Stomach (tissue), 9 donors: ENCODE data around the gene CD14. TPM values are rescaled to one million over a fixed set of nuclear protein-coding genes. Genes with fewer than 3 reads are reported as not detected.

ENCODE experiments used
- DNase-seq, 2 donors: peaks; one replicate each; pipeline versions ENCODE4 v3.0.0 to v3.0.0-alpha.2; 2013 to 2019
- H3K27ac ChIP-seq, 5 donors: fragments of 200-600 bp in 4 of 5; sonication (generic) in 4 of 5; one replicate each; pipeline ENCODE4 v1.5.1; 2013 to 2019; ENCODE audit warnings: mild to moderate bottlenecking in 1 of 5, moderate library complexity in 1 of 5
- H3K27me3 ChIP-seq, 3 donors: fragments of 200-600 bp; sonication (generic); one replicate each; pipeline ENCODE4 v1.5.1; 2017 to 2019; ENCODE audit warnings: mixed run types in 1 of 3
- H3K36me3 ChIP-seq, 4 donors: fragments of 200-600 bp; sonication (generic); 1 replicate in 3 of 4; 2 replicates in 1 of 4; pipeline ENCODE4 v1.5.1; 2016 to 2019
- H3K4me1 ChIP-seq, 4 donors: fragments of 200-600 bp; sonication (generic); one replicate each; pipeline ENCODE4 v1.5.1; 2016 to 2019
- H3K4me3 ChIP-seq, 4 donors: fragments of 200-600 bp; sonication (generic) in 3 of 4; one replicate each; pipeline ENCODE4 v1.5.1; 2016 to 2019; ENCODE audit warnings: mild to moderate bottlenecking in 1 of 4
- H3K9me3 ChIP-seq, 4 donors: fragments of 200-600 bp; sonication (generic); one replicate each; pipeline ENCODE4 v1.5.1; 2016 to 2019
- EP300 ChIP-seq: sonication (generic); formaldehyde crosslinking; IDR thresholded peaks from one replicate; pipeline ENCODE4 v1.6.1; 2017; ENCODE audit warnings: antibody characterized with exemption
- POLR2A ChIP-seq, 4 donors: fragments of 450-650 bp; IDR thresholded peaks; one replicate each; pipeline ENCODE4 v1.6.1; 2016; ENCODE audit warnings: antibody characterized with exemption in 4 of 4, control low read depth in 2 of 4, mild to moderate bottlenecking in 1 of 4, moderate library complexity in 1 of 4
- POLR2AphosphoS5 ChIP-seq, 3 donors: sonication (generic); formaldehyde crosslinking; IDR thresholded peaks; one replicate each; pipeline ENCODE4 v1.6.1; 2016; ENCODE audit warnings: antibody characterized with exemption in 3 of 3
- WGBS, 5 donors: extraction: QIAGEN DNeasy Blood & Tissue Kit in 3 of 5; methylation state at CpG; one replicate each; pipeline versions ENCODE4 v1.1.5 to v1.1.7; 2013 to 2018; 5-methylcytosine and 5-hydroxymethylcytosine counted together
- intact Hi-C: fragments of 100-400 bp; cut with DNase I; formaldehyde crosslinking; loops from one replicate; pipeline ENCODE4 v1.15.1; 2023; ENCODE audit warnings: low total_unique reads
- polyA plus RNA-seq, 3 donors: library from polyadenylated mRNA; stranded (reverse); fragments of 200-250 nt; gene quantifications; one replicate each; pipeline ENCODE4 v1.2.3, GENCODE V29; 2013
- total RNA-seq, 5 donors: library from RNA; depleted of rRNA; stranded (reverse); fragments of >200 nt; gene quantifications; one replicate each; pipeline versions ENCODE4 v1.1.0 to v1.2.3, GENCODE V29; 2014 to 2016
- TF ChIP-seq, protein P1 (sequence below), 7 experiments: fragments of 450-650 bp in 4 of 7; fragments of 200-600 bp in 3 of 7; sonication (generic) in 3 of 7; IDR thresholded peaks; one replicate each; pipeline ENCODE4 v1.5.1; 2016 to 2019; ENCODE audit warnings: antibody characterized with exemption in 7 of 7, control low read depth in 2 of 7, mild to moderate bottlenecking in 1 of 7
- donor health status: healthy with polysubstance abuse.
- donor health status: Bipolar disorder and iron deficiency.
- donor health status: healthy.

Gene CD14
- total and polyA plus RNA-seq, 8 donors: 8.5 to 99.8 (median 29.4) TPM

DNA sequence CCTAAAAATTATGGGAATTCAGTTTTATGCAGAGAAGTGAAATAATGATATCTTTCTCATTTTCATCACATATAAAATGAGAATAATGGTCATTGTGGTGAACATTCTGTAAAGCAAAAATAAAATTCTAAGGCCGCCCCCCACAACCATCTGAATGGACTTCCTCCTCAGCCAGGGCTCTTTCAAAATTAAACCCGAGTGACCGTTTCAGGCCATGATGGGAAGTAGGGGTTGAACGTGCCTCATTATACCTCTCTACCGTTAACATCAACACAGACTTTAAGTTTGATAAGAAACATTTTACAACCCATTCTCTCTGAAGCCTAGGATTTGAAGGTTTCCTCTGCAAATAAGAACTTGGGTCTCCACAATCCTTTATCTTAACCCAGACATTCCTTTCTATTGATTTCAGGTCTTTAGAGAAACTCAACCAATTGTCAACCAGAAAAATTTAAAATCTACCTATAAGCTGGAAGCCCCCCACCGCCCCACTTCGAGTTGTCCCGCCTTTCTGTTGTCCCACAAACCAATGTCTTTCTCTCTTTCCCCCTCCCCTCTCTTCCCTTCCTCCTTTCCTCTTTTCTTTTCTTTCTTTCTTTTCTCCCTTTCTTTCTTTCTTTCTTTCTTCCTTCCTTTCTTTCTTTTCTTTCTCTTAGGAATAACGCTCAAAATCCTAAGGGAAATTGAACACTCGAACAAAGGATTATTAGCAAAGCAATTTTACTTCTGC lies 4.6 kb upstream of the CD14 start:
- Histone ChIP-seq H3K27ac (no peak overlapping the region), H3K4me1 (peaks cover 17 to 67% (median 43%) of the 10 kb centered on the region in 4 donors), H3K9me3 (no peaks in the 10 kb centered on the region), H3K4me3 (no peak overlapping the region), H3K36me3 (peaks cover 0 to 12% (median 11%) of the 10 kb centered on the region in 4 donors), H3K27me3 (no peaks in the 10 kb centered on the region)
- 63 to 78% (median 68%) methylated on average over 10 of the region's 10 CpGs for WGBS, 5 donors
- intact Hi-C loops: no loop called here
- no peak for DNase-seq
- TF ChIP-seq, protein P1, sequence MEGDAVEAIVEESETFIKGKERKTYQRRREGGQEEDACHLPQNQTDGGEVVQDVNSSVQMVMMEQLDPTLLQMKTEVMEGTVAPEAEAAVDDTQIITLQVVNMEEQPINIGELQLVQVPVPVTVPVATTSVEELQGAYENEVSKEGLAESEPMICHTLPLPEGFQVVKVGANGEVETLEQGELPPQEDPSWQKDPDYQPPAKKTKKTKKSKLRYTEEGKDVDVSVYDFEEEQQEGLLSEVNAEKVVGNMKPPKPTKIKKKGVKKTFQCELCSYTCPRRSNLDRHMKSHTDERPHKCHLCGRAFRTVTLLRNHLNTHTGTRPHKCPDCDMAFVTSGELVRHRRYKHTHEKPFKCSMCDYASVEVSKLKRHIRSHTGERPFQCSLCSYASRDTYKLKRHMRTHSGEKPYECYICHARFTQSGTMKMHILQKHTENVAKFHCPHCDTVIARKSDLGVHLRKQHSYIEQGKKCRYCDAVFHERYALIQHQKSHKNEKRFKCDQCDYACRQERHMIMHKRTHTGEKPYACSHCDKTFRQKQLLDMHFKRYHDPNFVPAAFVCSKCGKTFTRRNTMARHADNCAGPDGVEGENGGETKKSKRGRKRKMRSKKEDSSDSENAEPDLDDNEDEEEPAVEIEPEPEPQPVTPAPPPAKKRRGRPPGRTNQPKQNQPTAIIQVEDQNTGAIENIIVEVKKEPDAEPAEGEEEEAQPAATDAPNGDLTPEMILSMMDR (IDR thresholded peaks at IDR 0.05): no peak
- no peak for TF ChIP-seq POLR2A (IDR thresholded peaks at IDR 0.05)
- TF ChIP-seq POLR2AphosphoS5 (IDR thresholded peaks at IDR 0.05): no peak
- no peak for TF ChIP-seq EP300

GRCh38 chr5:140635291-140636257 lies 2.6 kb upstream of the CD14 start:
- Histone ChIP-seq H3K9me3 (no peaks in the 10 kb centered on the region), H3K27me3 (no peaks in the 10 kb centered on the region), H3K27ac (no peak overlapping the region), H3K36me3 (no peaks in the 10 kb centered on the region), H3K4me1 (peaks cover 17 to 61% (median 38%) of the 10 kb centered on the region in 4 donors), H3K4me3 (no peak overlapping the region)
- WGBS, 5 donors: 80 to 86% (median 85%) methylated on average over 7 to 8 of the region's 8 CpGs
- DNase-seq: no peak
- intact Hi-C loops: no loop called here
- TF ChIP-seq POLR2AphosphoS5 (IDR thresholded peaks at IDR 0.05) (no peak), EP300 (no peak), POLR2A (IDR thresholded peaks at IDR 0.05) (no peak)
- TF ChIP-seq, protein P1 (IDR thresholded peaks at IDR 0.05): no peak

DNA sequence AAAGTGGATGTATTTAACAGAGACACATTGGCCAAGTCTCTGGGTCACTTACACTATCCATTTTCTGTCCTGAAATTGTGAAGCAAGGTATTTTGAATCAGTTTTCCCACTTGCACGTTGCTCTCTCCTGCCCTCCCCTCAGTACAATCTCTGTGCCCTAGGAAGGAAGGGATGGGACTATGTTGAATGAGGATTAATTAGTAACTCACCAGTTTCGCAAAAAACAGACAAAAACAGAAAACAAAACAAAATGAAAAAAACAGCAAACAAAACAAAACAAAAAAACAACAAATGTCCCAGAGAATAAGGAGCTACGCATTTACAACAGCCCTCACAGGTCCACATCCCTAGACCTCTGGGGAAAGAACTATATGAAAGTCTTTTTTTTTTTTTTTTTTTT lies 1.1 kb upstream of the CD14 start:
- 48 to 85% (median 67%) methylated on average over 3 of the region's 3 CpGs for WGBS, 5 donors
- intact Hi-C loops: loop anchor here (5.0 kb wide), 1 partner anchor 67 kb away; no protein-coding TSS in a partner anchor
- Histone ChIP-seq H3K36me3 (no peaks in the 10 kb centered on the region), H3K9me3 (no peaks in the 10 kb centered on the region), H3K4me3 (no peak overlapping the region), H3K27me3 (no peaks in the 10 kb centered on the region), H3K4me1 (peaks cover 11 to 52% (median 29%) of the 10 kb centered on the region in 4 donors), H3K27ac (peak overlapping the region in 1 of 5 donors; percentile 86)
- TF ChIP-seq POLR2A (IDR thresholded peaks at IDR 0.05) (no peak), EP300 (no peak), POLR2AphosphoS5 (IDR thresholded peaks at IDR 0.05) (no peak)
- TF ChIP-seq, protein P1 (IDR thresholded peaks at IDR 0.05): no peak
- DNase-seq: no peak

DNA sequence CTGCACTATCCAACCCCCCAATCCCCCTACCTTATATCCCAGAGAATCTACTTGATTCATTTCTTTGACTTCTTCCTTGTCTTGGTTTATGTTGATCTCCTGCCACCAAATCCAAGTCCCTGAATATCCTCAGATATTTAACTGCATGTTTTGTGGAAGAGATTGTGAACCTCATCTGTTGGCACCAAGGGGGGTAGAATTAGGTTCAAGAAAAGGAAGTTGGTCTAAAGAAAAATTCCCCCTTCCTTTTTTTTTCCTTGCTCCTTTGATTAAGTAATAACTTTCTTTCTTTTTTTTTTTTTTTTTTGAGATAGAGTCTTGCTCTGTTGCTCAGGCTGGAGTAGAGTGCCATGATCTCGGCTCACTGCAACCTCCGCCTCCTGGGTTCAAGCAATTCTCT lies 526 bp upstream of the CD14 start:
- H3K27me3 ChIP-seq: no peaks in the 10 kb centered on the region
- TF ChIP-seq POLR2A (IDR thresholded peaks at IDR 0.05): no peak
- TF ChIP-seq EP300: no peak
- TF ChIP-seq, protein P1 (IDR thresholded peaks at IDR 0.05): no peak
- TF ChIP-seq POLR2AphosphoS5 (IDR thresholded peaks at IDR 0.05): no peak
- H3K36me3 ChIP-seq: no peaks in the 10 kb centered on the region
- WGBS, 5 donors: 84 to 100% (median 95%) methylated on average over 2 of the region's 2 CpGs
- H3K4me3 ChIP-seq: peak overlapping the region; percentile 54 to 63 (median 58)
- H3K9me3 ChIP-seq: no peaks in the 10 kb centered on the region
- peak overlapping the region in 4 of 5 donors; percentile 70 to 86 (median 78) for H3K27ac ChIP-seq
- DNase-seq: no peak
- H3K4me1 ChIP-seq: peaks cover 7 to 47% (median 24%) of the 10 kb centered on the region in 4 donors
- intact Hi-C loops: loop anchor here (5.0 kb wide), 1 partner anchor 66 kb away; no protein-coding TSS in a partner anchor
